GM19023 (cell line): ENCODE measurements around the gene GYS1.

Experiments
- ATAC-seq: cut with Tn5 transposase; IDR thresholded peaks from one replicate; pipeline ENCODE4 v1.9.1; 2021; ENCODE audit warnings: mild to moderate bottlenecking, moderate library complexity; ENCODE audit not compliant: unreplicated experiment

The GYS1 gene

DNA sequence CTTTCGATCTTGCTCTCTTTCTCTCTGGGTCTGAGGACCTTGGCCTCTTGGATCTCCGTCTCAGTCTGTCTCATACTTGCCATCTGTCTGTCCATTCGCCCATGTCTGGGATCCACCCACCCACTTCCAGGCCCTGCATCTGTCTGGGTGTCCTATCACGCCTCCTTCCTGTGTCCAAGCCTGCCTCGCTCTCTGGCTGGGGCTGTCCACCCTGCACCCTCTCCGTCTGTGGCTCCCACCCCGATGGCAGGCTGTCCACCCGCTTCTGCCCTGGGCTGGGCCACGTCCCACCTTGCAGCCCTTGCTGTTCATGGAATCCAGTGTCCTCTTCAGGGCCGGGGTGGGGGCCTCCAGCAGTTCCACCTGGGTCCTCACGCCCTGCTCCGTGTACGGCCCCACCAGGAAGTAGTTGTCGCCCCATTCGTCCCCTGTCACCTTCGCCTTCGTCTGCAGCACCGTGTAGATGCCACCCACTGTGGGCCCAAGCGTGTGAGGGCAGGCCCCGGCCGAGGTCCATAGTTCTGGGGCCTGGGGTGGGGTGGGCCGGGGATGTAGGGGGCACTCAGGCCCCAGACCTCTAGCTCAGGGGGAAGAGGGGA lies 2.0 kb downstream of the GYS1 start:
- no peak for ATAC-seq

DNA sequence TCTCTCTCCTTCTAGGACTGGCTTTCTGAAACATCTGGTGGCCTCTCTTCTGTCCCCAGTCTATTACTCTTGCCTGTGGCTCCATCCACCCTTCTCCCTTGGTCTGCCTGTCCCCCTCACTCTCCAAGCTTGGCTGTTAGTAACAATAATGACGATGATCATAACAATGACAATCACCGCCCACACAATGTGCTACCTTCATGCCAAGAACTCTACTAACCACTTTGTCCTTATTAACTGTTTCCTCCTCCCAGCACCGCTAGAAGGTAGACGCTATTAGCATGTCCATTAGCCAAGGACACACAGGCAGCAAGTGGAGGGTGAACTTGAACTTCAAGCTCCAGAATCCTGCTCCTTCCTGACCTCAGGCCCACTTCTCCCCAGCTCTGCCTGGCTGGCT lies 2.7 kb downstream of the GYS1 start:
- no peak for ATAC-seq

DNA sequence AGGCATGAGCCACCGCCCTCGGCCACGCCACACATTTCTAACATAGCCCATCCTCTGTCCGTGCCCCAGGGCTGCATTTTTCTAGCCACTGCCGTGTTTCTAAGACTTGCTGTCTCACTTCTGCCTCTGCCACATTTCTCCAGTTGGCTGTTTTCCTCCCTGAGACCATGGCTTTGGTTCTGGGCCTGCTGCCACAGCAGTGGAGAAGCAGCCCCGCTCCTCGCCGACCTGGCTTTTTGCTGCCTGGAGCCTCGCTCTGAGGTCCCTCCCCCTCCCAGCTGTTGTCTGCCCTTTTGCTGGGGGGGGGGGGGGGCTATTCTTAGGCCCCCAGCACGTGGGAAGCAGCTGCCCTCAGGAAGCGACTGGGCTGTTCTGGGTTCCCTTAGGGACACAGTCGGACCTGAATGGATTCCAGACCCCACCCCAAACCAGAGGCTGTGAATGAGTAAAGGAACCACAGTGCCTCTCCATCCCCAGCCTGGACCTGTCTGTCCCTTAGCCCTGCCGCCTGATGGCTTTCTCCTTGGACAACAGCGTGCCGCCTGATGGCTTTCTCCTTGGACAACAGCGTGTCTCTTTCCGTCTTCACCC lies 3.3 kb downstream of the GYS1 start:
- ATAC-seq: no peak

DNA sequence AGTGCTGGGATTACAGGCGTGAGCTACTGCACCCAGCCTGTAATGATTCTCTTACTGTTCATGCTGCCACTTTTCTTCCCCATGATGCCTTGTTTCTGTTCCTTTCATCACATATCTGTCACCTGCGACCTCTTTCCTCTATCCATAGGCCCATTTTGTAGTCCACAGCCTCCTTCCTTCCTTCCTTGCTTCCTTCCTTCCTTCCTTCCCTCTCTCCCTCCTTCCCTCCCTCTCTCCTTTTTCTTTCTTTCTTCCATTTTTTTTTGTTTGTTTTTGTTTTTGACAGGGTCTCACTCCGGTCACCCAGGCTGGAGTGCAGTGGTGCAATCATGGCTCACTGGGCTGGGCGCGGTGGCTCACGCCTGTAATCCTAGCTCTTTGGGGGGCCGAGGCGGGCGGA lies 4.2 kb downstream of the GYS1 start:
- ATAC-seq: no peak

DNA sequence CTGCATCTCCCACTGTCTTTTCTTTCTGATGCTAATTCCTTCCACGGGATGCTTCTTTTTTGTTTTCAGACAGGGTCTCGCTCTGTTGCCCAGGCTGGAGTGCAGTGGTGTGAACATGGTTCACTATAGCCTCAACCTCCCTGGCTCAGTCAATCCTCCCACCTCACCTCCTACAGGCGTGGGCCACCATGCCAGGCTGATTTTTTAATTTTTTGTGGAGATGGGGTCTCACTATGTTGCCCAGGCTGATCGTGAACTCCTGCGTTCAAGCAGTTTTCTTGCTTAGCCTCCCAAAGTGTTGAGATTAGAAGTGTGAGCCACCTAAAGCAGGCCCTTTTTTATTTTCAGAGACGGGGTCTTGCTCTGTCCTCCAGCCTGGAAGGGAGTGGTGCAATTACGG lies 4.8 kb downstream of the GYS1 start:
- ATAC-seq: no peak

DNA sequence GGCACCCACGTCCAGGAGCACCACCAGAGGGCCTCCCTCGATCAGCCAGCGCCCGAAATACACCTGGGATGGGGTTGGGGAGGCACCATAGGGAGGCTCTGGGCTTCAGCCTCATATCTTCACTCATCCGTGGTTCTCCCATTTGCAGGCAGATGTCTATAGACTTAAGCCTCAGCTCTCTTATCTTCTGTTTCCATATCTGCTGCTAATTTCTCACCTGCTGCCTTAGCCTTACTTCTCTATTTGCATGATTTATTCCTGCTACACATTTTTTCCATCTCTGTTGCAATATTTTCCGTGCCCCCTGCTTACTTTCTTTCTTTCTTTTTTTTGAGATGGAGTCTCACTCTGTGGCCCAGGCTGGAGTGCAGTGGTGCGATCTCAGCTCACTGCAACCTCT lies 5.8 kb downstream of the GYS1 start:
- no peak for ATAC-seq

DNA sequence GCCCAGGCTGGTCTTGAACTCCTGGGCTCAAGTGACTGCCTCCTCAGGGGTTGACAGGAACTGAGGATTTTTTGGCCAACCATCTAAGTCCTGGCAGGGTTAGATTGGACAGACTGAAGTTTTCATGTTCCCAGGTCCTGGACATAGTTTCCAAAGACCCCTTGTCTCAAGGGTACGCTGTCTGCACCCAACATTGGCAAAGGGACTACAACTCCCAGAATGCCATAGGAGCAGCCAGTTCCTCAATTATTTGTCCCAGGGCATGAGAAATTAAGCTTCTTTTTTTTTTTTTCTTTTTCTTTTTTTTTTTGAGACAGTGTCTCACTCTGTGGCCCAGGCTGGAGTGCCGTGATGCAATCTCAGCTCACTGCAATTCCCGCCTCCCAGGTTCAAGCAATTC lies 6.9 kb downstream of the GYS1 start:
- ATAC-seq: no peak

DNA sequence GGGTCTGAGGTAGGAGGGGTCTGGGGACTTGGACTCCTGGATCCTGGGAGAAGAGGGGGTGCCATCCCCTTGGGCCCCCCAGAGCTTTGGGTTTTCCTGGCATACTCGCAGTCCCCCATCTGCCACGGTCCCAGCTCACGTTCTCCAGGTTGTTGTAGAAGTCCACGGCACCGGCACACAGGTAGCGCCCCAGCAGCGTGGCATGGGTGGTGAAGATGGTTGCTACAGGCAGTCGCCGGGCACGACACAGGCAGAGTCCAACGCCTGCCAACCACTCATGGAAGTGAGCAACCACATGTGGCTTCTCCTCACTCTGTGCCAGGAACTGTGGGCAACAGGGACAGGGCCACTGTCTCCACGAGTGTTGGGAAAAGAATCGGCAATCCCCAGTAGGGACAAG lies 7.4 kb downstream of the GYS1 start:
- no peak for ATAC-seq

DNA sequence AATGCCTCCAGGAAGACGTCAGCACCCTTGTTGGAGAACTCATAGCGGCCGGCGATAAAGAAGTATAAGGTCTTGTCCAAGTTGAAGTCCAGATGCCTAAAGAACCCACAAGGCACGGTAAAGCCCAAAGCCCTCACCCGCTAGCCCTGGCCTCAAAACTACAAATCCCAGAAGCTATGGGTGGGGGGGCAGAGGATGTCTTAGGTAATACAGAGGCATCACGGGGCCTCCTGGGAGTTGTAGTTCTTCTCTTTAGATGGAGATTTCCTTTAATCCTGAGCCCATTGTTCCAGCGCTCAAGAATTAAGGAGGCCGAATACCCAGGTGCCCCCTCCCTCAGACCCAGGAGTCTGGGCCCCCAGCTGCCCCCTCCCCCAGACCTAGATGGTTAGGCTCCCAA lies 10.8 kb downstream of the GYS1 start:
- ATAC-seq: no peak

DNA sequence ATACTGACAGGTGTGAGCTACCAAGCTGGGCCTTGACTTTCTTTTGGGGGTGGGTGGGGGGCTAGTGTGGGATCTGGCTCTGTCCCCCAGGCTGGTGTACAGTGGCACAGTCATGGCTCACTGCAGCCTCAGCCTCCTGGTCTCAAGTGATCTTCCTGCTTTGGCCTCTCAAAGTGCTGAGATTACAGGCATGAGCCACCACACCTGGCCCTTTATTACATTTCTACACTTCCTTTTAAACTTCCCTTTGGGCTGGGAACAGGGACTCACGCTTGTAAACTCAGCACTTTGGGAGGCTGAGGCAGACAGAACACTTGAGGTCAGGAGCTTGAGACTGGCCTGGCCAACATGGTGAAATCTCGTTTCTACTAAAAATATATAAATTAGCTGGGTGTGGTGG lies 16.0 kb downstream of the GYS1 start:
- no peak for ATAC-seq

DNA sequence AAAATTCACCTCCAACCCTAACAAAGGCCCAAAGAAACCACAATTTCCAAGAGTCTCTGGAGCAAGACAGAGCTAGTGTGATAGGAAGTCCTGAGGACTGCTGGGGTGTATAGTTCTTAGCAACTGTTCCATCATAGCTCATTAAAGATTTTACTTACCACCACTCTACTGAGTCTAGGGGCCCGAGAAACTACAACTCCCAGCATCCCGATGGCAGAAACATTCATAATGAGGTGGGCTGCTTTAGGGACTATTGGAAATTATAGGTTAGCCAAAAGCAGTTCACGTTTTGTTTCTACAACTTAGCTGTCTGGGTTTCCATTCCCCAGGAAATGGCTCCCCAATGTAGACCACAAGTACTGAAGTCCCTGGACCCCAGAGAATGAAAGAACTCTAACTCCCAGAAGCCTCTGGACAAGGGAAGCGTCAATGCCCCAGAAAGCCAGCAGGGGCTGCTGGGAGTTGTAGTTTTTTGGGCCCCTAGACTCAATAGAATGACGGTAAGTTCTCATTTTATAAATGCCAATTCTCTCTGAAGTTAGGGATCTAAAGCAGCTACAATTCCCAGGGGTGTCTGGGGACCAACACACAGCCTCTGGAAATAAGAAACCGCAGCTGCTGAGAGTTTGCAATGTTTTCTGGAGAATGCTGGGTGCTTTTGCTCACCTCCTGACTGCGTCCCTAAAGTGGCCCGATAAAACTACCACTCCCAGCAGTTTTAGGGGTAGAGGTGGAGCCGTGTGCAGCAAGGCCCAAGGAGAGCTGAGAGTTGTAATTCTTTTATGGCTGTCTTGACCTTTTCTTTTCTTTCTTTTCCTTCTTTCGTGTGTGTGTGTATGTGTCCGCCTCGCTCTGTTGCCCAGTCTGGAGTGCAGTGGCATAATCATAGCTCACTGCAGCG lies 16.9 kb downstream of the GYS1 start:
- no peak for ATAC-seq

DNA sequence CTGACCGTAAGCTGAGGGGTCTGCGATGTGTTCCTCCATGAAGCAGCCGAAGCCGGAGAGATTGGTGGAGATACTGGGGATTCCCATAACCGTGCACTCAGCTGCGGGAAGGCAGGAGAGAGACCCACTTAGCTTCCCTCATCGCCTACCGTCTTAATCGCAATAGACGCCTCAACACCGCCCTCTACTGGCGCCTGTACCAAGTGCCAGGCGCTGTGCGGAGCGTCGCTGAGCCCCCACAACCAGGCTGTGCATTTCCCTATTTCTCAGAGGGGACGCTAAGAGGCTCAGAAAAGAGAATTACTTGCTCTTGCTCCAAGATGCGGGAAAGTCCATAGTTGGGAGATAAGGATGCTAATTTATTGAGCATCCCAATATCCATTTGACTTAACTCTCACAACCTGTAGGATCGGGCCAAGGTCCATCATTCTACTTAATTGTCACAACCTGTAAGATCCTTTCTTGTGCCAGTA lies 22.1 kb downstream of the GYS1 start:
- no peak for ATAC-seq

DNA sequence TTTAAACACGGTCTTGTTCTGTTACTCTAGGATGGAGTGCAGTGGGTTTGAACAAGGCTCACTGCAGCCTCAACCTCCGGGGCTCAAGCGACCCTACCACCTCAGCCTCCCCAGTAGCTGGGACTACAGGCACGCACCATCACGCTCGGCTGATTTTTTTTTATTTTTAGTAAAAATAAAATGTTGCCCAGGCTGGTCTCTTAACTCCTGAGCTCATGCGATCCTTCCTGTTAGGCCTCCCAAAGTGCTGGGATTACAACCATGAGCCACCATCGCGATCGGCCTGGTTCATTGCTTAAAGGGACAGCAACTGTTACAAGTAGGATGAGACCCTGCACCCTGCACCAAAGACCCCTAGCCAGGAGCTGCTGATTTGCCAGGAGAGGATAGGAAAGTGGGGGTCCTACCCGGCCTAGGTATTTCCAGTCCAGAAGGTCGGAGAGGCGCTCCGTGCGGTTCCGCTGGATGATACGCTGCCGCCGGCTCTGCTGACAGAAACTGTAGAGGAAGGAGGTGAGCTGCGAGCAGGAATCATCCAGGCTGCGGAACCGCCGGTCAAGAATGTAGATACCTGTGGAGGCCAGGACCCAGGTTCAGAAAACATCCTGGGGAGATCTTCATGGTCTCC lies 22.9 kb downstream of the GYS1 start:
- no peak for ATAC-seq

DNA sequence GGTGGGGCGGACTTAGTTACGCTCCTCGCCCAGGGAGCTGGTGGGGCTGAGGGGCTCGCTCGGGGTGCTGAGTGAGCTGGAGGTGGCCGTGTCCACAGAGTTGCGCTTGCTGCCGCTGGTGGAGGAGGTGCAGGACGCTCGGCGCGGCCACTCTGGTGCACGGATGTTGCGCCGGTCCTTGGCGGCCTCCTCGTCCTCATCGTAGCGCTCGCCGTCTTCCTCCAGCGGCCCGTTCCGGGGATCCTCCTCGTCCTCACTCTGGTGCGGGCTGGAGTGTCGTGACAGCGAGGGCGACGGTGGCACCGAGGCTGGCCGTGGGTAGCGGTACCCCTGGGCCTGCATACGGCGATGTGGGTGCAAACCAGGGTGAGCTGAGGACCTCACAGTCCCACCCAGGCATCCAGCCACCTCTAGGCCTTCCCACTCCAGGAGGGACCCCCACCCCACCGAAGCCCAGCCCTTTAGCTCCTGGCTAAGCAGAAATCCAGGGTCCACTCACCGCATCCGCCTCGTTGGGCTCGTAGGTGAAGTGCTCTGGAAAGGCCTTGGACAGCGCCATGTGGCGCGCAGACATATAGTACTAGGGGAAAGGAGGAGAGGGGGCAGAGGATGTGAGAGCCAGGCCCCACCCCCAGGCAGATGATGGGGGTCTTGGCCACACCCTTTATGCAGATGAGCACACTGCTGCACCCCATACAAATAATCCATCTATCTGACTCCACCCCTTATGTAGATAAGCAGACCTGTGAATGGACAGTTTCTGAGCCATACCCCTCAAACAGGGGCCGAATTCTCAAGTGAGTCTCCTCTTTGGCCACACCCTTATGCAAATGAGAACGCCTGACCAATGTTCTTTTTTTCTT lies 23.6 kb downstream of the GYS1 start:
- no peak for ATAC-seq

DNA sequence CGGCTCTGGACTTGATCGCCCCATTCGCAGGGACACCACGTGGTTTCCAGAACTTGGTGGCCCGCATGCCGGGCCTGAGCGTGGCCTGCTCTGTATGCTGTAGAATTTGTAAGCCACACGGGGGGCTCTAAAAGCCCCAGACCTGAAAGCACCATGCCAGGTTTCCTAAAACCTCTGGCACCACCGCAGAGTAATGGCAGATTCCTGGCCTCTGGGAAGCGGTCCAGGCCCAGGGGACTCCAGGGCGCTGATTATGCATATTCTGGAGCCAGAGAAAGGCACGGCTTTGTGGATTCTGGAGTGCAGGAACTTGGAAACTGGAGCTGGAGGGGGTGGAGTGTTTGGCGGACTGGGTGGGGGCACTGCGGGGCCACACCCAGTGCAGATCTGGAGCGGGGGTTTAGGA lies 24.3 kb downstream of the GYS1 start:
- no peak for ATAC-seq

DNA sequence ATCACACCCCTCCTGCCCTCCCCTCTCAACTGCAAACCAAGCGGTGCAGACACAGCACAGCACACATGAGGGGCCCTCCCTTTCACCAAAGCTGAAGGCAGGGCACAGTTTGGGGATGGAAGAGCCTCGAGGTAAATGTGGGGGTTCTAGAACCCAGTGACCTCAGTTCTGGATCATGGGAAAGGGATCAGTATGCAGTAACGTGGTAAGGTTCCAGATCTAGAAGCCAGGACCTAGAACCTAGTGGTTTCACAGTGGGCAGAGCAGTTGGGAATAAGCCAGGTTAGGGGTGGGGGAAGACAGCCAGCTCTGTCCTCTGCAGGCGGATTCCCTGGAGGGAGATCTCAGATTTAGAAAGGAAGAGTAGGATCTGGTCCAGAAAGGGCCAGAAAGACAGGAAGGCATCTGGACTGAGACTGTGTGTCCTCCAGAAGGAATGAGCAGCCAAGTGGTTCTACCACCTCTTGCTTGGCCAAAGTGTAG lies 24.9 kb downstream of the GYS1 start:
- ATAC-seq: no peak

DNA sequence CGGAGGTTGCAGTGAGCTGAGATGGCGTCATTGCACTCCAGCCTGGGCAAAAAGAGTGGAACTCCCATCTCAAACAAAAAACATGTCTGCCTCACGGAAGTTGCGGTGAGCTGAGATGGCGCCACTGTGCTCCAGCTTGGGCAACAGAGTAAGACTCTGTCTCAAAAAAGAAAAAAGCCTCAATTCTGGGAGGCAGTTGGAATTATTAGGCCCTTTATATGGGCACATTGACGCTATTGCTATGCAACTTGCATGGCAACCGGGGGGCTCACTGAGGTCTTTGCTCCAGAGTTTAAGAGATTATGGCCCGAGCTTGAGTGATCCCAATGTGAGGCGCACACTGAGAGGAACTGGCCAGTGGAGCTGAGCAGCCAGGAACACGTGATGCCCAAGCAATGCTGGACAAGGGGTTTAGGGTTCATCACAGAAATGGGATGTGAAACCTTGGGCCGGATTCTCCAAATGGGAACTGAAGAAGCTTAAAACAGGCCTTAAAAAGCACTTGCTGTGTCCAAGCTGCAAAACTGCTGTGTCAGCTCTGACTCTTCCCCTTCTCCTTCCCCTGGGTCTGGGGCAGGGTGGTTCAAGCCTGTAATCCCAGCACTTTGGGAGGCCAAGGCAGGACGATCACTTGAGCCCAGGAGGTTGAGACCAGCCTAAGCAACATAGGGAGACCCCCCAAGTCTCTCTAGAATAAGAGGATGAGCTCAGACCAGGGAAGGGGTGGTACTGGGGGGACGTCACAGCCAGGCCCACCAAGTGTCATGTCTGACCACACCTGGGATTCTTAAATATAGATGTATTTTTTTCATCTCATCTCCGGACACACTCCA lies 25.5 kb downstream of the GYS1 start:
- ATAC-seq: no peak

DNA sequence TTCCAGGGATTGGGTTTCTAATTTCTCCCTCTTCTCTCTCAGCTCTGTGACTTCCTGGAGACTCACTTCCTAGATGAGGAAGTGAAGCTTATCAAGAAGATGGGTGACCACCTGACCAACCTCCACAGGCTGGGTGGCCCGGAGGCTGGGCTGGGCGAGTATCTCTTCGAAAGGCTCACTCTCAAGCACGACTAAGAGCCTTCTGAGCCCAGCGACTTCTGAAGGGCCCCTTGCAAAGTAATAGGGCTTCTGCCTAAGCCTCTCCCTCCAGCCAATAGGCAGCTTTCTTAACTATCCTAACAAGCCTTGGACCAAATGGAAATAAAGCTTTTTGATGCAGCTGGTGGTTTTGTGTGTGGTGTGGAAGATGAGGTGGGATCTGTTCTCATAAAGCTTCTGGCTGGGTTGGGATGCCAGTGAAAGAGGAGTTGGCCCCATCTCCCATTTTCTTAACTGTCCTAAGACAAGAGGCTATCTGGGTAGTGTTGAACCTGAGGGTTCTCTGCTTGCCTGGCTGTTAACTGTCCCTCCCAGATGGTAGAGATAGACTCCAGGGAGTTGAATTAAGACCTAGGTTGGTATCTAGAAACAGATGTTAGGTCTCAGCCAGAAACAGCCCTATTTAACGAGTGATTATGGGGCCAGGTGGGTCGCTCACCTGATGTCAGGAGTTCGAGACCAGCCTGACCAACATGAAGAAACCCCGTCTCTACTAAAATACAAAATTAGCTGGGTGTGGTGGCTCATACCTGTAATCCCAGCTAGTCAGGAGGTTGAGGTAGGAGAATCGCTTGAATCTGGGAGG lies 26.4 kb downstream of the GYS1 start:
- ATAC-seq: no peak
